Activated B cell treated with CpG ODN at 0.5 μM for 24 hours (primary cell): ENCODE measurements around the gene C11orf91. TPM values are rescaled to one million over a fixed set of nuclear protein-coding genes. Genes with fewer than 3 reads are reported as not detected.

Experiments used
- ATAC-seq: fragments of 200-7000 bp; cut with Tn5 transposase; one replicate; pipeline ENCODE4 v1.10.0; 2021; ENCODE audit warnings: low read depth, mild to moderate bottlenecking, moderate library complexity
- CTCF ChIA-PET: fragments of 350-600 bp; sonication (Branson Sonifier 250); formaldehyde crosslinking; loops from one replicate; lab custom pipeline; 2021; ENCODE audit warnings: antibody characterized with exemption; lab: Charles Lee
- POLR2A ChIA-PET: fragments of 350-600 bp; sonication (Branson Sonifier 250); formaldehyde crosslinking; loops from one replicate; lab custom pipeline; 2021; ENCODE audit warnings: antibody characterized with exemption; lab: Charles Lee
- DNase-seq: peaks from one replicate; pipeline ENCODE4 v3.0.0; 2022
- H3K27ac Mint-ChIP-seq: one replicate; pipeline ENCODE4 v1.8.0; 2020; ENCODE audit warnings: mixed read lengths
- H3K27me3 Mint-ChIP-seq: one replicate; pipeline ENCODE4 v1.8.0; 2021; ENCODE audit warnings: mixed read lengths
- H3K36me3 Mint-ChIP-seq: one replicate; pipeline ENCODE4 v1.8.0; 2021; ENCODE audit warnings: low read depth, mixed read lengths
- H3K4me1 Mint-ChIP-seq: one replicate; pipeline ENCODE4 v1.8.0; 2021; ENCODE audit warnings: mixed read lengths
- H3K4me3 Mint-ChIP-seq: one replicate; pipeline ENCODE4 v1.8.0; 2020; ENCODE audit warnings: mild to moderate bottlenecking, mixed read lengths
- H3K9me3 Mint-ChIP-seq: one replicate; pipeline ENCODE4 v1.8.0; 2020; ENCODE audit warnings: mixed read lengths
- CTCF ChIP-seq: fragments of 200-600 bp; IDR thresholded peaks from one replicate; pipeline ENCODE4 v1.8.0; 2022; ENCODE audit warnings: antibody characterized with exemption, mild to moderate bottlenecking
- intact Hi-C: fragments of 100-400 bp; cut with micrococcal nuclease; formaldehyde crosslinking; loops from one replicate; pipeline ENCODE4 v1.15.1; 2024
- total RNA-seq: library from RNA; stranded (reverse); gene quantifications from 2 replicates; pipeline ENCODE4 v1.2.3, GENCODE V29; 2022

The C11orf91 gene
- total RNA-seq, 1 donor from 2014 or later: 0.49 TPM

GRCh38 chr11:33697997-33698396 lies 2.6 kb downstream of the C11orf91 start:
- ChIA-PET CTCF (no interaction called here), POLR2A (no interaction called here)
- H3K27me3 Mint-ChIP-seq: peaks cover 6% of the 10 kb centered on the region

GRCh38 chr11:33696931-33697638 lies 3.5 kb downstream of the C11orf91 start:
- ATAC-seq (no peak), DNase-seq (no peak)
- H3K27me3 Mint-ChIP-seq: peaks cover 6% of the 10 kb centered on the region
- peaks cover 13% of the 10 kb centered on the region for H3K4me1 Mint-ChIP-seq
- no peak overlapping the region for H3K4me3 Mint-ChIP-seq
- no peak for TF ChIP-seq CTCF
- ChIA-PET POLR2A (no interaction called here), CTCF (no interaction called here)
- intact Hi-C loops: no loop called here
- H3K9me3 Mint-ChIP-seq: no peaks in the 10 kb centered on the region
- H3K27ac Mint-ChIP-seq: no peak overlapping the region
- peaks cover 1% of the 10 kb centered on the region for H3K36me3 Mint-ChIP-seq

More at GRCh38 chr11:33697997-33698396, 2.6 kb downstream of the C11orf91 start:
- H3K36me3 Mint-ChIP-seq: peaks cover 1% of the 10 kb centered on the region
- H3K27ac Mint-ChIP-seq: no peak overlapping the region
- TF ChIP-seq CTCF: no peak
- intact Hi-C loops: no loop called here
- ATAC-seq (no peak), DNase-seq (no peak)
- no peak overlapping the region for H3K4me3 Mint-ChIP-seq
- no peaks in the 10 kb centered on the region for H3K9me3 Mint-ChIP-seq
- H3K4me1 Mint-ChIP-seq: peaks cover 13% of the 10 kb centered on the region

DNA sequence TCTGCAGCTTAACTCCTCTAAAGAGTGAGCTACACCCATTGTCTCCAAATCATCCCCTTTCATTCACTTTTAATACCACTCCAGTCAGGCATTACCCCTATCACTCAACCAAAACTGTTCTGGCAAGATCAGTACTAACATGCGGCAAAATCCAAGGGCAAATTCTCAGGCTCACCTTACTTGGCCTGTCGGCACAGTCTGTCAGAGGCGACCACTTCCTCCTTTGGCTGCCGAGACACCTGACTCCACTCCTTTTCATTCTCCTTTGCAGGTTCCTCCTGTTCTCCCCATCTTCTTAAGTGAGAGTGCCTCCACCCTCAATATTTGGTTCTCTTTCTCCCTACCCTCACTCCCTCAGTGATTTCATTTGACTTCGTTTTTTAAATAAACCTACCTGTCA lies 4.2 kb downstream of the C11orf91 start:
- DNase-seq (no peak), ATAC-seq (no peak)
- peaks cover 12% of the 10 kb centered on the region for H3K4me1 Mint-ChIP-seq
- no peaks in the 10 kb centered on the region for H3K9me3 Mint-ChIP-seq
- H3K27me3 Mint-ChIP-seq: peaks cover 6% of the 10 kb centered on the region
- H3K4me3 Mint-ChIP-seq: no peak overlapping the region
- H3K36me3 Mint-ChIP-seq: peaks cover 1% of the 10 kb centered on the region
- H3K27ac Mint-ChIP-seq: no peak overlapping the region
- CTCF ChIA-PET: no interaction called here
- POLR2A ChIA-PET: no interaction called here
- intact Hi-C loops: no loop called here
- no peak for TF ChIP-seq CTCF

- H3K36me3 Mint-ChIP-seq: no peaks in the 10 kb centered on the region
- no peak for ATAC-seq
- CTCF ChIA-PET: interaction anchor here (1.1 kb wide), 1 partner anchor 47 kb away, joined by 3 read pairs; no protein-coding TSS in a partner anchor
- POLR2A ChIA-PET: no interaction called here
- H3K4me3 Mint-ChIP-seq: no peak overlapping the region
- peaks cover 5% of the 10 kb centered on the region for H3K4me1 Mint-ChIP-seq
- no peak overlapping the region for H3K27ac Mint-ChIP-seq
- H3K27me3 Mint-ChIP-seq: peaks cover 6% of the 10 kb centered on the region
- H3K9me3 Mint-ChIP-seq: no peaks in the 10 kb centered on the region
- DNase-seq: no peak
- intact Hi-C loops: no loop called here
- no peak for TF ChIP-seq CTCF
Observed at GRCh38 chr11:33695051-33695566, 5.5 kb downstream of the C11orf91 start.

DNA sequence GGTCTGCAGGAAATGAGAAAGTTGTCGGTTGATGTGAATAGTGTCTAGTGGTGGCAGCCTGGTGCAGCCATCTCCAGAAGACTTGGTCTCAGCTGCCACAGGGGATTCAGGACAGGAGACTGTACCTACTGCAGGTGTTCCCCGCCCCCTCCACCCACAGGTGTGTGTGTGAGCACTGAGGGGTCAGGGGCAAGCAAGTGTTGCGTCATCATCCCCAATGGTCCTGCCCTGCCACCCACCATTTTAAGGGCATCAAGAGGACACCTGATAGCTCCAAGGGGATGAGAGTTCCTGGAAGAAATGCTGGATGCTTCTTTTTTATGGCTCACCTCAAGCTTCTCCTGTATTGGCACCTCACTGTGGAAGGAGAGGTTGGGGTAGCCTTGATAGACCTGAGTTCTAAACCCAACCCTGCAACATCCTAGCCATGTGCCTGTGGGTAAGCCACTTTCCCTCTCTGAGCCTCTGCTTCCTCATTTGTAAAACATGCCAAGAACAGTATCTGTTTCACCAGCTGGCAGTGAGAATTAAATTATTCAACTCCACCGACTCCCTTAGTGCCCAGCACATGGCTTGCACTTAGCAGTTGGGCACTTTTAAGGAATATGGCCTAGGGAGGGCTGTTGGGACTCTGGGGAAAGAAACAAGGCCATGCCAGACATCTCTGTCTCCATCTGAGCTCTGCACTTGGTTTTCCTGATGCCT lies 6.1 kb downstream of the C11orf91 start:
- Mint-ChIP-seq H3K27ac (no peak overlapping the region), H3K27me3 (peaks cover 6% of the 10 kb centered on the region), H3K4me3 (no peak overlapping the region), H3K9me3 (no peaks in the 10 kb centered on the region), H3K4me1 (peaks cover 2% of the 10 kb centered on the region), H3K36me3 (no peaks in the 10 kb centered on the region)
- intact Hi-C loops: no loop called here
- no peak for ATAC-seq
- no peak for TF ChIP-seq CTCF
- CTCF ChIA-PET: interaction anchor here (1.1 kb wide), 1 partner anchor 48 kb away, joined by 3 read pairs; no protein-coding TSS in a partner anchor
- no peak for DNase-seq
- POLR2A ChIA-PET: no interaction called here
